ENCODE measurements around the gene CDK19.

GRCh38 chr6:110858562-110859214 lies 43.4 kb upstream of the CDK19 start:
- TF ChIP-seq, protein P1, sequence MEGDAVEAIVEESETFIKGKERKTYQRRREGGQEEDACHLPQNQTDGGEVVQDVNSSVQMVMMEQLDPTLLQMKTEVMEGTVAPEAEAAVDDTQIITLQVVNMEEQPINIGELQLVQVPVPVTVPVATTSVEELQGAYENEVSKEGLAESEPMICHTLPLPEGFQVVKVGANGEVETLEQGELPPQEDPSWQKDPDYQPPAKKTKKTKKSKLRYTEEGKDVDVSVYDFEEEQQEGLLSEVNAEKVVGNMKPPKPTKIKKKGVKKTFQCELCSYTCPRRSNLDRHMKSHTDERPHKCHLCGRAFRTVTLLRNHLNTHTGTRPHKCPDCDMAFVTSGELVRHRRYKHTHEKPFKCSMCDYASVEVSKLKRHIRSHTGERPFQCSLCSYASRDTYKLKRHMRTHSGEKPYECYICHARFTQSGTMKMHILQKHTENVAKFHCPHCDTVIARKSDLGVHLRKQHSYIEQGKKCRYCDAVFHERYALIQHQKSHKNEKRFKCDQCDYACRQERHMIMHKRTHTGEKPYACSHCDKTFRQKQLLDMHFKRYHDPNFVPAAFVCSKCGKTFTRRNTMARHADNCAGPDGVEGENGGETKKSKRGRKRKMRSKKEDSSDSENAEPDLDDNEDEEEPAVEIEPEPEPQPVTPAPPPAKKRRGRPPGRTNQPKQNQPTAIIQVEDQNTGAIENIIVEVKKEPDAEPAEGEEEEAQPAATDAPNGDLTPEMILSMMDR (IDR thresholded peaks at IDR 0.05), result no peak
- no peak for TF ChIP-seq POLR2A (IDR thresholded peaks at IDR 0.05)
- no peak for TF ChIP-seq POLR2AphosphoS5 (IDR thresholded peaks at IDR 0.05)
- TF ChIP-seq EP300 (IDR thresholded peaks at IDR 0.05), result no peak

All from upper lobe of left lung (tissue), 4 donors.